Measurements from ENCODE around the gene ZNHIT6. TPM values are rescaled to one million over a fixed set of nuclear protein-coding genes. Genes with fewer than 3 reads are reported as not detected.

The ZNHIT6 gene
- polyA plus RNA-seq, 3 donors: 1.7 to 3.2 (median 2.0) TPM

GRCh38 chr1:85661767-85662166 is 46.5 kb downstream of the ZNHIT6 start:
- Histone ChIP-seq H3K9me3 (replicated peaks in 1 of 2; ENCODE audit: control insufficient read depth in 1 of 2, insufficient read depth in 1 of 2, low read length in 2 of 2) (no peaks in the 10 kb centered on the region), H3K9ac (ENCODE audit: insufficient read depth, low read length, poor library complexity, severe bottlenecking) (no peak overlapping the region), H3K4me3 (replicated peaks in 1 of 3; ENCODE audit: low read depth in 2 of 3, low read length in 3 of 3) (no peak overlapping the region), H4K20me1 (ENCODE audit: insufficient read depth, low read length) (no peaks in the 10 kb centered on the region), H3K27ac (ENCODE audit: low read depth in 1 of 2, low read length in 2 of 2) (no peak overlapping the region), H3K27me3 (ENCODE audit: control insufficient read depth in 2 of 2, insufficient read depth in 2 of 2, low read length in 2 of 2) (no peaks in the 10 kb centered on the region), H2AFZ (ENCODE audit: insufficient read depth, low read depth, low read length, poor library complexity, severe bottlenecking) (no peak overlapping the region), H3K4me2 (replicated peaks; ENCODE audit: extremely low read depth, low read length, poor library complexity, severe bottlenecking) (no peak overlapping the region), H3K79me2 (ENCODE audit: insufficient read depth, low read length) (no peaks in the 10 kb centered on the region), H3K4me1 (ENCODE audit: control insufficient read depth in 1 of 2, insufficient read depth in 2 of 2, low read length in 2 of 2) (no peaks in the 10 kb centered on the region), H3K36me3 (replicated peaks in 1 of 2; ENCODE audit: control insufficient read depth in 1 of 2, insufficient read depth in 2 of 2, low read length in 2 of 2) (peaks cover 0 to 40% of the 10 kb centered on the region in 2 donors)
- Mint-ChIP-seq H3K36me3 (peaks cover 23 to 27% of the 10 kb centered on the region in 2 donors), H3K27me3 (ENCODE audit: low read depth in 3 of 3) (no peaks in the 10 kb centered on the region), H3K4me1 (no peaks in the 10 kb centered on the region), H3K4me3 (no peak overlapping the region), H3K9me3 (no peaks in the 10 kb centered on the region), H3K27ac (no peak overlapping the region)
- intact Hi-C loops (cut with micrococcal nuclease): no loop called here
- no peak for TF ChIP-seq CTCF (IDR thresholded peaks at IDR 0.05)
- no peak for DNase-seq
- WGBS (ENCODE audit: insufficient coverage): no CpG with 5 or more reads among the region's 2 CpGs

GRCh38 chr1:85660541-85660940 is 47.7 kb downstream of the ZNHIT6 start:
- H3K36me3 Mint-ChIP-seq: peaks cover 26 to 30% of the 10 kb centered on the region in 2 donors
- H3K36me3 ChIP-seq (replicated peaks in 1 of 2; ENCODE audit: control insufficient read depth in 1 of 2, insufficient read depth in 2 of 2, low read length in 2 of 2): peaks cover 0 to 39% of the 10 kb centered on the region in 2 donors
- no peaks in the 10 kb centered on the region for H3K27me3 ChIP-seq (ENCODE audit: control insufficient read depth in 2 of 2, insufficient read depth in 2 of 2, low read length in 2 of 2)
- H3K9ac ChIP-seq (ENCODE audit: insufficient read depth, low read length, poor library complexity, severe bottlenecking): no peak overlapping the region
- H3K27me3 Mint-ChIP-seq (ENCODE audit: low read depth in 3 of 3): no peaks in the 10 kb centered on the region
- no peak for TF ChIP-seq CTCF (IDR thresholded peaks at IDR 0.05)
- intact Hi-C loops (cut with micrococcal nuclease): no loop called here
- H3K27ac Mint-ChIP-seq: no peak overlapping the region
- no peaks in the 10 kb centered on the region for H3K9me3 Mint-ChIP-seq
- no peak overlapping the region for H3K4me3 Mint-ChIP-seq
- H3K4me2 ChIP-seq (replicated peaks; ENCODE audit: extremely low read depth, low read length, poor library complexity, severe bottlenecking): no peak overlapping the region
- H3K9me3 ChIP-seq (replicated peaks in 1 of 2; ENCODE audit: control insufficient read depth in 1 of 2, insufficient read depth in 1 of 2, low read length in 2 of 2): no peaks in the 10 kb centered on the region
- no peaks in the 10 kb centered on the region for H4K20me1 ChIP-seq (ENCODE audit: insufficient read depth, low read length)
- H2AFZ ChIP-seq (ENCODE audit: insufficient read depth, low read depth, low read length, poor library complexity, severe bottlenecking): no peak overlapping the region
- no peak overlapping the region for H3K27ac ChIP-seq (ENCODE audit: low read depth in 1 of 2, low read length in 2 of 2)
- no peak for DNase-seq
- H3K4me3 ChIP-seq (replicated peaks in 1 of 3; ENCODE audit: low read depth in 2 of 3, low read length in 3 of 3): no peak overlapping the region
- H3K4me1 ChIP-seq (ENCODE audit: control insufficient read depth in 1 of 2, insufficient read depth in 2 of 2, low read length in 2 of 2): no peaks in the 10 kb centered on the region
- H3K79me2 ChIP-seq (ENCODE audit: insufficient read depth, low read length): no peaks in the 10 kb centered on the region
- H3K4me1 Mint-ChIP-seq: no peaks in the 10 kb centered on the region

All from CD14-positive monocyte (primary cell).